Activated naive CD4-positive, alpha-beta T cell treated with anti-CD3 and anti-CD28 coated beads for 36 hours (primary cell): Measurements from ENCODE around the gene ELMOD3. TPM values are rescaled to one million over a fixed set of nuclear protein-coding genes. Genes with fewer than 3 reads are reported as not detected.
"Not testable (repeated sequence)": the region's sequence is repeated elsewhere in the genome, so short reads cannot be mapped to it uniquely, and the experiment has no call there.

Experiments
- CTCF ChIA-PET: fragments of 350-600 bp; sonication (Branson Sonifier 250); formaldehyde crosslinking; loops from one replicate; lab custom pipeline; 2021; ENCODE audit warnings: antibody characterized with exemption; lab: Charles Lee
- DNase-seq: peaks from one replicate; pipeline ENCODE4 v3.0.0-alpha.2; 2020
- H3K27ac Mint-ChIP-seq: one replicate; pipeline ENCODE4 v1.8.0; 2021; ENCODE audit warnings: mild to moderate bottlenecking, mixed read lengths
- H3K27me3 Mint-ChIP-seq: one replicate; pipeline ENCODE4 v1.8.0; 2021; ENCODE audit warnings: low read depth, mixed read lengths
- H3K36me3 Mint-ChIP-seq: one replicate; pipeline ENCODE4 v1.8.0; 2021; ENCODE audit warnings: low read depth, mixed read lengths
- H3K4me1 Mint-ChIP-seq: one replicate; pipeline ENCODE4 v1.8.0; 2021; ENCODE audit warnings: low read depth, mixed read lengths
- H3K4me3 Mint-ChIP-seq: one replicate; pipeline ENCODE4 v1.8.0; 2021; ENCODE audit warnings: mild to moderate bottlenecking, moderate library complexity, mixed read lengths
- H3K9me3 Mint-ChIP-seq: one replicate; pipeline ENCODE4 v1.8.0; 2021; ENCODE audit warnings: mixed read lengths
- intact Hi-C: fragments of 100-400 bp; cut with micrococcal nuclease; formaldehyde crosslinking; loops from one replicate; pipeline ENCODE4 v1.15.1; 2023
- total RNA-seq, 2 experiments: library from RNA; stranded (reverse); gene quantifications; one replicate each; pipeline ENCODE4 v1.2.3, GENCODE V29; 2021

Gene ELMOD3
- total RNA-seq, 2 experiments from 2014 or later = 14.8 to 15.4 TPM

GRCh38 chr2:85435981-85436835 lies 81.6 kb downstream of the ELMOD3 start:
- H3K9me3 Mint-ChIP-seq = no peaks in the 10 kb centered on the region
- H3K4me1 Mint-ChIP-seq = peaks cover 26% of the 10 kb centered on the region
- no peaks in the 10 kb centered on the region for H3K27me3 Mint-ChIP-seq
- DNase-seq = no peak
- intact Hi-C loops = loop anchor here (5.0 kb wide), 1 partner anchor 1006 kb away; the partner anchor contains the start of gene KDM3A
- H3K36me3 Mint-ChIP-seq = no peaks in the 10 kb centered on the region
- peak overlapping the region; percentile 76 for H3K4me3 Mint-ChIP-seq
- peak overlapping the region; percentile 89 for H3K27ac Mint-ChIP-seq
- CTCF ChIA-PET = interaction anchor here (2.5 to 3.2 kb wide), 2 partner anchors 16 to 116 kb away, joined by 9 to 22 read pairs; partner anchors contain the start of gene SH2D6

- CTCF ChIA-PET = interaction anchor here (0.8 to 3.2 kb wide), 4 partner anchors 17 to 199 kb away, joined by 3 to 22 read pairs (median 8); partner anchors contain the start of genes MAT2A and SH2D6
- Mint-ChIP-seq H3K36me3 (no peaks in the 10 kb centered on the region), H3K27ac (peak overlapping the region; percentile 89), H3K9me3 (no peaks in the 10 kb centered on the region), H3K27me3 (no peaks in the 10 kb centered on the region), H3K4me1 (peaks cover 26% of the 10 kb centered on the region), H3K4me3 (peak overlapping the region; percentile 76)
- intact Hi-C loops = loop anchor here (5.0 kb wide), 1 partner anchor 1005 kb away; the partner anchor contains the start of gene KDM3A
- DNase-seq = no peak
Observed at GRCh38 chr2:85436836-85437487, 82.4 kb downstream of the ELMOD3 start.

GRCh38 chr2:85437488-85438200 lies 83.1 kb downstream of the ELMOD3 start:
- H3K4me1 Mint-ChIP-seq = peaks cover 26% of the 10 kb centered on the region
- no peaks in the 10 kb centered on the region for H3K36me3 Mint-ChIP-seq
- H3K4me3 Mint-ChIP-seq = peak overlapping the region; percentile 77
- no peaks in the 10 kb centered on the region for H3K27me3 Mint-ChIP-seq
- DNase-seq = peak; percentile 87
- H3K27ac Mint-ChIP-seq = peak overlapping the region; percentile 89
- intact Hi-C loops = loop anchor here (1.0 to 5.0 kb wide), 5 partner anchors 19 to 1005 kb away; partner anchors contain the start of genes ELMOD3, KDM3A, RETSAT and SH2D6
- no peaks in the 10 kb centered on the region for H3K9me3 Mint-ChIP-seq
- CTCF ChIA-PET = interaction anchor here (0.8 to 3.2 kb wide), 4 partner anchors 18 to 198 kb away, joined by 3 to 22 read pairs (median 8); partner anchors contain the start of genes MAT2A and SH2D6

- Mint-ChIP-seq H3K4me3 (peak overlapping the region; percentile 77), H3K27me3 (no peaks in the 10 kb centered on the region), H3K4me1 (peaks cover 26% of the 10 kb centered on the region), H3K9me3 (no peaks in the 10 kb centered on the region), H3K27ac (peak overlapping the region; percentile 88), H3K36me3 (no peaks in the 10 kb centered on the region)
- CTCF ChIA-PET = interaction anchor here (0.6 to 3.2 kb wide), 6 partner anchors 9 to 602 kb away, joined by 3 to 22 read pairs (median 6); partner anchors contain the start of genes MAT2A and SH2D6
- intact Hi-C loops = loop anchor here (1.0 to 5.0 kb wide), 5 partner anchors 20 to 1004 kb away; partner anchors contain the start of genes ELMOD3, KDM3A, RETSAT and SH2D6
- no peak for DNase-seq
Observed at GRCh38 chr2:85438201-85439024, 83.8 kb downstream of the ELMOD3 start.

- Mint-ChIP-seq H3K27ac (peak overlapping the region; percentile 88), H3K4me1 (peaks cover 26% of the 10 kb centered on the region), H3K27me3 (no peaks in the 10 kb centered on the region), H3K36me3 (no peaks in the 10 kb centered on the region), H3K9me3 (no peaks in the 10 kb centered on the region), H3K4me3 (peak overlapping the region; percentile 77)
- no peak for DNase-seq
- CTCF ChIA-PET = interaction anchor here (0.6 to 3.2 kb wide), 5 partner anchors 10 to 601 kb away, joined by 3 to 22 read pairs (median 8); partner anchors contain the start of genes MAT2A and SH2D6
- intact Hi-C loops = loop anchor here (5.0 kb wide), 1 partner anchor 1003 kb away; the partner anchor contains the start of gene KDM3A
Observed at GRCh38 chr2:85439025-85439472, 84.5 kb downstream of the ELMOD3 start.

GRCh38 chr2:85439569-85439968 lies 85.0 kb downstream of the ELMOD3 start:
- H3K4me1 Mint-ChIP-seq = peaks cover 26% of the 10 kb centered on the region
- H3K36me3 Mint-ChIP-seq, H3K9me3 Mint-ChIP-seq, DNase-seq, H3K27me3 Mint-ChIP-seq: not testable (repeated sequence)
- intact Hi-C loops = loop anchor here (5.0 kb wide), 1 partner anchor 1003 kb away; the partner anchor contains the start of gene KDM3A
- peak overlapping the region; percentile 88 for H3K27ac Mint-ChIP-seq
- peak overlapping the region; percentile 77 for H3K4me3 Mint-ChIP-seq
- CTCF ChIA-PET = interaction anchor here (1.0 to 1.9 kb wide), 3 partner anchors 20 to 112 kb away, joined by 4 to 7 read pairs (median 5); partner anchors contain the start of gene MAT2A

GRCh38 chr2:85439986-85440385 lies 85.4 kb downstream of the ELMOD3 start:
- peak; percentile 70 for DNase-seq
- intact Hi-C loops = loop anchor here (5.0 kb wide), 1 partner anchor 1002 kb away; the partner anchor contains the start of gene KDM3A
- Mint-ChIP-seq H3K4me1 (peaks cover 26% of the 10 kb centered on the region), H3K4me3 (peak overlapping the region; percentile 77), H3K36me3 (no peaks in the 10 kb centered on the region), H3K9me3 (no peaks in the 10 kb centered on the region), H3K27ac (peak overlapping the region; percentile 88), H3K27me3 (no peaks in the 10 kb centered on the region)
- CTCF ChIA-PET = interaction anchor here (1.0 to 1.9 kb wide), 3 partner anchors 20 to 111 kb away, joined by 4 to 7 read pairs (median 5); partner anchors contain the start of gene MAT2A

GRCh38 chr2:85440729-85441128 lies 86.2 kb downstream of the ELMOD3 start:
- Mint-ChIP-seq H3K36me3 (no peaks in the 10 kb centered on the region), H3K9me3 (no peaks in the 10 kb centered on the region), H3K4me3 (no peak overlapping the region), H3K27me3 (no peaks in the 10 kb centered on the region), H3K27ac (peak overlapping the region; percentile 8), H3K4me1 (peaks cover 26% of the 10 kb centered on the region)
- DNase-seq = no peak
- CTCF ChIA-PET = interaction anchor here (0.6 to 1.9 kb wide), 3 partner anchors 21 to 98 kb away, joined by 3 to 7 read pairs (median 5); partner anchors contain the start of gene MAT2A
- intact Hi-C loops = no loop called here
